GM21737 (cell line): Measurements from ENCODE around the gene PLEKHH1.
"Not testable (repeated sequence)": the region's sequence is repeated elsewhere in the genome, so short reads cannot be mapped to it uniquely, and the experiment has no call there.

Source experiments
- ATAC-seq: cut with Tn5 transposase; IDR thresholded peaks from one replicate; pipeline ENCODE4 v1.9.1; 2021; ENCODE audit warnings: mild to moderate bottlenecking, moderate library complexity; ENCODE audit not compliant: unreplicated experiment

The PLEKHH1 gene

GRCh38 chr14:67579636-67580035 is 46.5 kb downstream of the PLEKHH1 start:
- no peak for ATAC-seq

GRCh38 chr14:67580336-67581171 is 47.5 kb downstream of the PLEKHH1 start:
- no peak for ATAC-seq

- no peak for ATAC-seq
Measured at GRCh38 chr14:67581643-67582042, 48.6 kb downstream of the PLEKHH1 start.

GRCh38 chr14:67582061-67582460 is 49.0 kb downstream of the PLEKHH1 start:
- no peak for ATAC-seq

GRCh38 chr14:67583711-67584644 is 50.9 kb downstream of the PLEKHH1 start:
- no peak for ATAC-seq

- no peak for ATAC-seq
Measured at GRCh38 chr14:67584978-67585377, 51.9 kb downstream of the PLEKHH1 start.

GRCh38 chr14:67586369-67586768 is 53.3 kb downstream of the PLEKHH1 start:
- no peak for ATAC-seq

- no peak for ATAC-seq
Measured at GRCh38 chr14:67589204-67589770, 56.2 kb downstream of the PLEKHH1 start.

- ATAC-seq = not testable (repeated sequence)
Measured at GRCh38 chr14:67593650-67594049, 60.6 kb downstream of the PLEKHH1 start.

GRCh38 chr14:67595392-67595791 is 62.3 kb downstream of the PLEKHH1 start:
- ATAC-seq = no peak

- ATAC-seq = peak; percentile 90
Measured at GRCh38 chr14:67599698-67600561, 66.8 kb downstream of the PLEKHH1 start, which contains the start of gene PIGH. Gene PIGH (minus strand): TSS chr14:67600268. CDS start chr14:67600203, 65 bp downstream.

GRCh38 chr14:67600562-67600974 is 67.5 kb downstream of the PLEKHH1 start:
- not testable (repeated sequence) for ATAC-seq

GRCh38 chr14:67602076-67602475 is 69.0 kb downstream of the PLEKHH1 start:
- ATAC-seq = no peak

- ATAC-seq = peak; percentile 67
Measured at GRCh38 chr14:67602995-67603545, 70.0 kb downstream of the PLEKHH1 start.

GRCh38 chr14:67607646-67608045 is 74.6 kb downstream of the PLEKHH1 start:
- ATAC-seq = no peak

GRCh38 chr14:67609642-67610310 is 76.7 kb downstream of the PLEKHH1 start:
- ATAC-seq = no peak

GRCh38 chr14:67610491-67610890 is 77.4 kb downstream of the PLEKHH1 start:
- ATAC-seq = no peak

- no peak for ATAC-seq
Measured at GRCh38 chr14:67618617-67619063, 85.5 kb downstream of the PLEKHH1 start.
